ENCODE data around the gene GSK3B.
A peak's percentile ranks its signal among the peaks of the same experiment; 100 is the strongest.

GSK3B gene

GRCh38 chr3:119778176-119778575, 316.1 kb downstream of the GSK3B start:
- no peak for DNase-seq (ENCODE audit: insufficient read length, low spot score)
- FAIRE-seq: no peak
- no peak for TF ChIP-seq TAF1 (IDR thresholded peaks at IDR 0.05; ENCODE audit: low read depth, low read length)
- no peak for TF ChIP-seq SPI1 (IDR thresholded peaks at IDR 0.05; ENCODE audit: low read depth, low read length)
- no peak for TF ChIP-seq POU2F2 (IDR thresholded peaks at IDR 0.05; ENCODE audit: low read depth, low read length)
- no peak for TF ChIP-seq POLR2AphosphoS5 (IDR thresholded peaks at IDR 0.05; ENCODE audit: low read depth, low read length)
- TF ChIP-seq PAX5 (IDR thresholded peaks at IDR 0.05; ENCODE audit: insufficient read depth, low read length, severe bottlenecking): no peak
- no peak for TF ChIP-seq POLR2A (IDR thresholded peaks at IDR 0.05; ENCODE audit: low read depth, low read length)

DNA sequence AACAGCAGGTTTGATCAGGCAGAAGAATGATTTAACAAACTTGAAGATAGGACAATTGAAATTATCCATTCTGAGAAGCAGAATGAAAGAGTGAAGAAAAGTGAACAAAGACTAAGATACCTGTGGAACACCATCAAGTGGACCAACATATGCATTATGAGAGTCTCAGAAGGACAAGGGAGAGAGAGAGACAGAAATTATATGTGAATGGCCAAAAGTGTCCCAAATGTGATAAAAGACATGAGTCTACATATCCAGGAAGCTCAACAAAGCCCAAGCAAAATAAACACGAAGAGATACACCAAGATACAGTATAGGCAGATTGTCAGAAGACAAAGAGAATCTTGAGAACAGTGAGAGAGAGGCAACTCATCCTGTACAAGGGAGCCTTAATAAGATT, 317.9 kb downstream of the GSK3B start:
- TF ChIP-seq SPI1 (IDR thresholded peaks at IDR 0.05; ENCODE audit: low read depth, low read length): no peak
- no peak for TF ChIP-seq POLR2AphosphoS5 (IDR thresholded peaks at IDR 0.05; ENCODE audit: low read depth, low read length)
- no peak for TF ChIP-seq PAX5 (IDR thresholded peaks at IDR 0.05; ENCODE audit: insufficient read depth, low read length, severe bottlenecking)
- no peak for TF ChIP-seq POLR2A (IDR thresholded peaks at IDR 0.05; ENCODE audit: low read depth, low read length)
- no peak for TF ChIP-seq POU2F2 (IDR thresholded peaks at IDR 0.05; ENCODE audit: low read depth, low read length)
- no peak for TF ChIP-seq TAF1 (IDR thresholded peaks at IDR 0.05; ENCODE audit: low read depth, low read length)
- FAIRE-seq (no peak), DNase-seq (ENCODE audit: insufficient read length, low spot score) (no peak)

GRCh38 chr3:119774444-119774843, 319.8 kb downstream of the GSK3B start:
- DNase-seq (ENCODE audit: insufficient read length, low spot score): no peak
- TF ChIP-seq PAX5 (IDR thresholded peaks at IDR 0.05; ENCODE audit: insufficient read depth, low read length, severe bottlenecking): no peak
- peak; percentile 95 for TF ChIP-seq SPI1 (IDR thresholded peaks at IDR 0.05; ENCODE audit: low read depth, low read length)
- TF ChIP-seq POLR2AphosphoS5 (IDR thresholded peaks at IDR 0.05; ENCODE audit: low read depth, low read length): no peak
- peak; percentile 83 for FAIRE-seq
